Body of pancreas (tissue), 4 donors: ENCODE results near the gene GPC1.

Experiments
- CTCF ChIP-seq, 7 experiments: fragments of 450-650 bp in 4 of 7; fragments of 200-600 bp in 3 of 7; sonication (generic) in 3 of 7; IDR thresholded peaks; one replicate each; pipeline ENCODE4 v1.5.1; 2016 to 2019; ENCODE audit warnings: antibody characterized with exemption in 7 of 7
- POLR2A ChIP-seq, 3 donors: fragments of 450-650 bp; IDR thresholded peaks; one replicate each; pipeline ENCODE4 v1.6.1; 2016; ENCODE audit warnings: antibody characterized with exemption in 3 of 3, mild to moderate bottlenecking in 2 of 3

GRCh38 chr2:240402566-240403272 lies 32.7 kb upstream of the GPC1 start:
- TF ChIP-seq CTCF (IDR thresholded peaks at IDR 0.05), result no peak
- no peak for TF ChIP-seq POLR2A (IDR thresholded peaks at IDR 0.05)
